GM11168 (cell line): ENCODE results near the gene COL20A1.

Experiments used
- in situ Hi-C: fragments of 300-500 bp; cut with MboI; formaldehyde crosslinking; loops from one replicate; pipeline ENCODE4 v1.12.0; 2022; ENCODE audit warnings: low sequenced_read_pairs; ENCODE audit not compliant: unreplicated experiment

Gene COL20A1

DNA sequence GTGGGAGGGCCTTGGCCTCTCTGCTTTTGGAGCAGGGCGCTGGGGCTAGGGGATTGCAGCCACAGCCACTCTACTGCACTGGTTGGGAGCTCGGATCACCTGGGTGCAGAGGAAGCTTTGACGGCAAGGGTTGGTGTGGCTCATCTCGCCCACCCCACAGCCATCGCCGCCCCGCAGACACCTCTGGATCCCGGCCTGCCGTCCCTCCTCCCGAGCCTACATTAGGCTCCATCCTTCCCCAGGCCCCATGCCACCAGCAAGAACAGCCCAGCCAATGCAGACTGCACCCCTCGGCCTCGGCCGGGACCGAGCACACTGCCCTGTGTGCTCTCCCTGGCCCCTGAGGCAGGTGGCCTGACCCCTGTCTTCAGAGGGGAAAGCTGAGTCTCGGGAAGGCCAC is 32.5 kb upstream of the COL20A1 start:
- in situ Hi-C loops: no loop called here

DNA sequence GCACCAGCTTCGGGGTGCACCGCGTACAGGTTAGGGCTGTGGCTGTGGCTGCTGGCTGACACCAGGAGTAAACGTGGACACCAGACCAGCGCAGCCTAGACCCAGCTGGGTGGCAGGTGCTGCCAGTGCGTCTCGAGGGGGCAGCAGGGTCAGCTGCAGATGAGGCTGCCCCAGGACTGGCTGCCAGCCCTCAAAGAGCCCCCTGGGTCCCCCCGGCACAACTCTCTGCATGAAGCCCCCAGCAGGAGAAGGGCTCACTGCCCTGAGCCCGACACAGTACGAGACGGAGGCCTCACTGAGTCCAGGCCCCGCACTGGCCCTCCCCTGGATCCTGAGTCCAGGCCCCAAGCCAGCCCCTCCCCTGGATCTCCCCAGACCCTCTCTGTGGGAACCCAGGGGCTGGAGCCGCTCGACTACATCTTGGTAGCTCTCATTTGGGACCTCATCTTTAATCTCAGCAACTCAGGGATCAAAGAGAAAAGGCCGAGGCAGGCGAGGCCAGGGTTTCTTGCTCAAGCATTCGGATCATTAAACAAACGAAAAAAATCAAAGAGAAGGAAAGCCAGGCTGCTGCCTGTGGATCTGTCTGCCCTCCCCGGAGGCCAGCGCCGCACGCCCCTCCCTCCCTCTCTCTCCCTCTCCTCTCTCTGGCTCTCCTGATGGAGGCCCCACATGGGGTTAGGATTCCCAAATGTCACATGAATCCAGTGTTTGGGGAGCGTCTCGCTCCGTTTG is 31.8 kb upstream of the COL20A1 start:
- in situ Hi-C loops: no loop called here

DNA sequence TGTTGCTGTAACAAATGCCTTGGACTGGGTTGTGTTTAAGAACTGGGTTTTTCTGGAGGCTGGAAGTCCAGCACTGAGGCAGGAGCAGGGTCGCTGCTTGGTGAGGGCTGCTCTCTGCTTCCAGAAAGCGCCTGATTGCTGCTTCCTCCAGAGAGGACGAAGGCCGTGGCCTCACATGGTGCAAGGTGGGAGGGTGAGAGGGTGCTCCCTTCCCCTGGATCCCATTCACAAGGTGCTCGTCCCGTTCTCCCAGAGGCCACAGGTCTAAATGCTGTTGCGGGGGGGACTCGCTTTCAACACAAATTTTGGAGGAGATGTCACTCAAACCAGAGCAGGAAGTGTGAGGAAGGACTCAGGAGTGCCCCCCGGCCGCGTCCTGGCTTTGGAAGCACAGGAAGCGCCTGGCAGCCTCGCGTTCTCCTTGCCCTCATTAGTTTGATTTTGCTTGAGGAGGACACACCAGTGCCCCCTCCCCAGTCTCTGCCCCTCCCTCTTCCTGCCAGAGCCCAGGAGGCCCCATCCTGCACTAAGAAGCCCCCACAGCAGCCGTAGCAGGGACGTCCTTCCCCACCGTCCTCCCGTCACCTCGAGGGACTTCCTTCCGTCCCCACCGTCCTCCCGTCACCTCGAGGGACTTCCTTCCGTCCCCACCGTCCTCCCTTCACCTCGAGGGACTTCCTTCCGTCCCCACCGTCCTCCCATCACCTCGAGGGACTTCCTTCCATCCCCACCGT is 31.0 kb upstream of the COL20A1 start:
- in situ Hi-C loops: no loop called here

DNA sequence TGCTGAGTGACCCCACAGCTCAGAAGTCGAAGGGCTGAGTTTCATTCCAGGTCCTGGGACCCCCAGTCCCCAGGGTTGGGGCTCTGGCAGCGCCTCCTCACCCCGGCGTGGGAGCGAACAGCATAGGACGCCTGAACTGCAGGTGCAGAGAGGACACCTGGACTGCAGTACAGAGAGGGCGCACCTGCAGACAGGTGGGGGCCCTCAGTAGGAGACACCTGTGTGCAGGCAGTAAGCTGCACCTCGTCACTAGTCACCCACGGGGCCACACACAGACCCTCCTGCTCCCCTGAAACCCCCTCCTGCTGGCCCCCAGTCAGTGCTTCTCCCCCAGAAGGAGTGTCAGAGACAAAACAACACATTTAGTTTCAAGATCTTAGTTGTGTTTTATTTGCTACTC is 30.1 kb upstream of the COL20A1 start:
- in situ Hi-C loops: no loop called here

DNA sequence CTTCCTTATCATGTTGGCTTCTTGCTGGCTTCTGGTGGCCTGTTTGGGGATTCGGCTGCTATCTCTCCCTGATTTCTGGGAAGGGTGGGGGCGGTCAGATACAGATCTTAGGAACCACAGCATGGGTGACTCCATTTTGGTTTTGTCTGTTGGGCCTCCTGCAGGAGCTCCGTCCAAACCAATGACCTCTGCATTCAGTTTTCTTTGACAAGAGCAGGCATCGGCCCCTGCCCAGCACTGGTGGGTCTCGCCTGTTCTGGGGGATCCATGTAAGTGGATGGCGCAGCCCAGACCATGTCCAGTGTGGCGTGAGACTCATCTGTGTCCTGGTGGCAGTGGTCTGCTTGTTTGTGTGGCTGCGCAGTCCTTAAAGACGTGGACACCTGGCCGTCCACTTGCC is 29.0 kb upstream of the COL20A1 start:
- in situ Hi-C loops: no loop called here

DNA sequence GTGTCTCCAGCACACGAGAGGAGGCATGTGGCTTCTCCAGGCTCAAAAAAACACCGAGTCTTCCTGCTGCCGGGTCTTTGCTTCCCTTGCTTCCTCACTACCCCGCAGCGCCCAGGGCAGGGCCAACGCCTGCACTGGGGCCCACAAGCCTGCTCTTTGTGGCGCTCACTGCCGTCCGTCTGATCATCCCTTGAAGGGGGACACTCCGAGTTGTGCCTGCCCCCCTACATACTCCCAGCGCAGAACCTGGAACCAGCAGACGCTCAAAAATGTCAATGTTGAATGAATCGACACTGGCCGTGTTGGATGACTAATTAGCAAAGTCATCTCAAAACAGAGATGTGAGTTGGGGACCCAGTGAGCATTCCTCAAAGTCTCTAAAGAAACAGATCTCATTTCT is 28.5 kb upstream of the COL20A1 start:
- in situ Hi-C loops: no loop called here

DNA sequence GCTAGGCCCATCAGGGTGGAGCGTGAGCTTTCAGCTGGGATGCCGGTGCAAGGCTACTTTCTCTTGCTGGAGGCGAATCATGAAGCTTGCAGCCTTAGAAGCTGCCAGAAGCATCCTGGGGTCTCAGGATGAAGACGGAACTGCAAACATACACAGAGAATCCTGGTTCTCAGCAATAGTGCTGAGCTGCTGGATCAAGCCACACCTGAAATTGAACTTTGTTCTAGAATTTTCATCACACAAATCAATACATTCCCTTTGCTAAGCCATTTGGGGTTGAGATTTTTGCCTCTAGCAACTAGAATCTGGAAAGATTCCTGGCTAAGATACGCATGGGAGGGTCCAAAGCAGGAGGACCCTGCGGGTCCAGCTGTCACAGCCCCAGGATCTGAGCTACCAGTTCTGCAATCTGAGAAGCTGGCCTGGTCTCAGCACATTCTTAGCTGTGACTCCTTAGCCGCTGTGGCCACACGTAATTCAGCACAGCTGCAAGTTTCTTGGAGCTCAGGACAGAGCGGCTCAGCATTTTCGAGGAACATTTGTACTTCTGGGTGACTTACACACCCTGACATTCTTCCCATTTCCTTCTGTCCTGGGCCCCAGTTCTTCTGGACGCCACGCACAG is 27.0 kb upstream of the COL20A1 start:
- in situ Hi-C loops: no loop called here

DNA sequence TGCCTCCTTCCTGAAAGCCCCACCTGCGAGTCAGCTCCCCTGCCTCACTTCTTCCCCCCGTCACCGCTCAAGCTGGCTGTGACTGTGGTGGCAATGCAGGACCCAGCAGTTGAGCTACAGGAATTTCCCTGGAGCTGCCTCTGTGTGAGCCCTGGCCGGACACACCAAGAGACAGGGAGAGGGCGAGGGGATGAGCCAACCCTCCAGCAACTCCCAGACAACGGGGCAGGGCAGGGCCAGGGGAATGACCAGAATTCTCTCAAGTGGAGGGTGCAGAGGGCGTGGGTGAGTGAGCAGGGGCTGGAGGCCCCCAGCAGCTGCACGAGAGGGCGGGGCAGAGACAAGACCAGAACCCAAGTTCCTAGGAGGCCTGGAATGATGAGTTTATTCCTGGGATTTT is 25.3 kb upstream of the COL20A1 start:
- in situ Hi-C loops: no loop called here

DNA sequence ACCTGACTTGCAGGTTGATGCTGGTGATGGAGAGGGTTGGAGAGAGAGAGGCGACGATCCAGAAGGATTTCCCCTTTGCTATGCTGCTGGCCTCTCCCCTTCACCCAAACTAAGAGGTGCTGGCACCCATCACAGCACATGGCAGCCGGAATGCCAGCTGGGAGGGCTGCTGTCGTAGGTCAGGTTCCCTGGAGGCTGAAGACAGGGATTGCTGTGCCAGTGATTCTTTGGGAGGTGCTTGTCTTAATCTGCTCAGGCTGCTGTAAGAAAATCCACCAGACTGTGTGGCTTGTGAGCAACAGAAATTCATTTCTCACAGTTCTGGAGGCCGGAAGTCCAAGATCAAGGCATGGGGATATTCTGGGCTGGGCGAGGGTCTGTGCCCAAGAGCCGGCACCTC is 24.7 kb upstream of the COL20A1 start:
- in situ Hi-C loops: no loop called here

DNA sequence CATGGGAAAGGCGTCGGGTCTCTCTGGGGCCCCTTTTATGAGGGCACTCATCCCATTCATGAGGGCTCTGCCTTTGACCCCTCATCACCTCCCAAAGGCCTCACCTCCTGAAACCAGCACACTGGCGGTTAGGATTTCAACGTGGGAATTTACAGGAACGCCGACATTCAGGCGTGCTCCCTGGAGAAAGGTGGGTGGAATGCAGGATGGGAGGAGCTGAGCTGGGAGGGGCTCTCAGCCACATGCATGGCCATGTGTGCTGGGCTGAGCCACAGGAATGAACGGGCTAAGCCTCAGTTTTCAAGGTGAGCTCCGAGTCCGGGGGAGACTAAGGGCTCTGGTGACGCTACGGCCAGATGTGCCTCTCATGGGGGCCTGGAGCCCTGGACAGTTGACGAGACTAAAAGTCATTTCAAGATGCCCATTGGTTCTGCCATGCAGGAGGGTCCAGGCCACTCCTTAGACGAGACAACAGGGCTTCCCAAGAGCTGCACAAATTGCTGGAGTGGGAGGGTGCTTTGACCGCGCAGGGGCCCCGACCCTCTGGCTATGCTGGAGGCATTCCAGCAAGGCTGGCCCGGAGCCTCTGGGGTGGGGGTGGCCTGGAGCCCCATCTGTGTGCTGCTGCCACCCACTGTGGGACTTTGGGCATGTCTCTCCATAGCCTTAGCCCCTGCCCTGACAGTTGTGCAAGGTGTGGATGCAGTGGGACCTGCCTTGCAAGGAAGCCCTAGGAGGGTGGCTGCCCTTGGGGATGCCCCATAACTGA is 24.1 kb upstream of the COL20A1 start:
- in situ Hi-C loops: no loop called here

DNA sequence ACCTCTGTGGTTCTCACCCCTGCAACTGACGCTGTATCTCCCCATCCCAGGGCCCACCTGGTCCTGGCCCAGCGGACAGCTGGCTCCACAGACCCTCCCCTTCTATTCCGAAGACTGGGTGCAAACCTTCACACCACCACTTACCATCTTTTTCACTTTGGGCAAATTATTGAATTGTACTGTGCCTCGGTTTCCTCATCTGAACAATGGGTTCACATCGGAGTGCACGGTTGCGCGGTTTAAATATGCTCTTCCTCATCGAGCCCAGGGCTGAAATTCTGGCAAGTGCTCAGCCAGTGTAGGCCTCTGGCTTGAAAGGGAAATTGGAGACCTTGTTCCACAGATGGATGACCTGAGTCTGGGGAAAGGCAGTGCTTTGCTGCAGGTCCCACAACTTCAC is 23.3 kb upstream of the COL20A1 start:
- in situ Hi-C loops: no loop called here

DNA sequence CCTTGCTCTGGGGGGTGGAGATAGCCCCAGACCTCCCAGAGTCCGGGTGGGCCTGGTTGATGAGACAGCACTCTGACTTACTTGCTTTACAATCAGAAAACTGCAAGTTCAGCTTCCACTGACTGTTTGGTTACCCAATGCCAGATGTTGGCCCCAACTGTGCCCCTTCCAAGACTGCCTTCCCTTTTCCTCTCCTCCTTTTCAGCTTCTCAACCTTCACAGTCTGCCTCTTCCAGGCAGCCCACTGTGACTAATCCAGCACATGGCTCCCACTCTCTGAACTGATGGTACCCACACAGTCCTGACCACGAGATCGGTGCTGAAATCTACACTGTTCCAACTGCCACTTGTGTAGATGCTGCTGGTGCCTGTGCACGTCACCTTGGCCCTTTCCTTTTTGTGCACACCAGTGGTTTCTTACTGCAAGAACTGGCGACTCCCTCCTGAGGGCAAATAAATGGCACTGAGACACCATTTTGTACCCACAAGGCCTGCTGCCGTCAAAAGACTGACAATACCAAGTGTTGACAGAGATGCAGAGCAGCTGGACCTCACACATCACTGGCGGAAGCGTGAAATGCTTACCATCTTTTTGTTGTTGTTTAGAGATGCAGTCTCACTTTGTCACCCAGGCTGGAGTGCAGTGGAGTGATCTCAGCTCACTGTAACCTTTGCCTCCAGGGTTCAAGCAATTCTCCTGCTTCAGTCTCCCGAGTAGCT is 22.2 kb upstream of the COL20A1 start:
- in situ Hi-C loops: no loop called here

DNA sequence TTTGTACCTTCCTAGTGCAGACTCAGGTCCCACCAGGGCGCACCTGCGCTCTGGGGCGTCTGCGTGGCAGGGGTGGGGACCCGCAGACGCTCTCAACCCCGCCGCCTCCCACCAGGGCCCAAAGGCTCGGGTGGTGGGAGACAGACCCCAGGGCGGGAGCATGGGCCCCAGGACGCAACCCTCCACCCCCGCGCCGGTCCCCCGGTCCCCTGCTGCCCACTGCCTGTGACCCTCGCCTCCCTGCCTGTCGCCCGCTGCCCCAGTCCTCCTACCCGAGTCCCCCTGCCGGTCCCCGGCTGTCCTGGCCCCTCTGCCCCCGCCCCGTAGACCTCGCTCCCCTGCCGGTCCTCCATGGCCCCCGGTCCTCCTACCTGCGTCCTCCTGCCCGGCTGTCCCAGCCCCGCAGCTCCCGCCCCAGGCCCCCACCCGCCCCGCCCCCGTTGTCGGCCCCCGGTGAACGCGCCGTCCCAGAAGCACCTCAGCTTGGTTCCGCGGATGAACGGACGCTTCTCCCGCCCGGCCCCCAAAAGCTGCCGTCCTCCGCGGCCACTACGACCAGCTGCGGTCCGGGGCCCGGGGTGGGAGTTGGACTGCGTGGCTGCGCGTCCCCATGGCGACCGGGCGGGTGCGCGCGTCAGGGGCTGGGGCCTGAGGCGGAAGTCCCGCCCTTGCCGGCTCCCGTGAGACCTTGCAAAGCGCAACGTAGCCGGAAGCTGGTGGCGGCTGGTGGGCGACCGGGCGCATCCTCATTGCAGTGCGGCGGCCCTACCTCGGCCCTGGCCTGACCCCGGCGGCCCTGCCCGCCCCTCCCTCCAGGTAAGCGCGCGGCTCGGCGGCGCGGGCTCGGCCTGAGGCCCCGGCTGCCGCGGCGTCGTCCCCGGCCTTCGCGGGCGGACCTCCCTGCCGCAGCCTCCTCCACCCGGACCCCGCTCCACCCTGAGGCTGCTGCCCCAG is 20.6 kb upstream of the COL20A1 start, which contains the start of gene ARFGAP1:
Gene ARFGAP1, plus strand, starts transcription at position 709 of the 954 bp plus-strand sequence. CDS start 2,768 bp downstream, outside the sequence.
- in situ Hi-C loops: no loop called here

DNA sequence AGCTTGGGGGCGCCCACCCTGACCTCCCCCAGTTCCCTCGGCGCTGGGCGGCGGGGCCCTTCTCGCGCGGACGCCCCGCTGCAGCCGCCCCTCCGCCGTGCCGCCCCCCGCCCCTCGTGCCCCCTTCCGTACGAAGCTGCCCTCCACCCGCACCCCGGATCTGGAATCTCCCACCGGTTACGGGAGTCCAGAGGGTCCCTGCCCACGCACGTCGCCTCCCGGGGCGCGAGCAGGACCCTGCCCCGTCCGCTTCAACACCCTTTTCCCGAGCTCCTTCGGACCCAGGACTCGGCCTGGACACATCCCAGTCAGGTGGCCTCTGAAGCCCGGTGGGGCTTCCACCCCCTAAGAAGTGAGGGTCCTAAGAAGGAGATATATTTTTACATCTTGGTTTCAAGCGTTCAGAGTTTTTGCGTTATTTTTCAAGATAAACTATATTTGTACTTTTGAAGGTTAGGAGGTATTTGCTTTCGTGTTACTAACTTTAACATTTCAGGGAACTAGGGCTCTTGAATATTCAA is 19.9 kb upstream of the COL20A1 start:
- in situ Hi-C loops: no loop called here

DNA sequence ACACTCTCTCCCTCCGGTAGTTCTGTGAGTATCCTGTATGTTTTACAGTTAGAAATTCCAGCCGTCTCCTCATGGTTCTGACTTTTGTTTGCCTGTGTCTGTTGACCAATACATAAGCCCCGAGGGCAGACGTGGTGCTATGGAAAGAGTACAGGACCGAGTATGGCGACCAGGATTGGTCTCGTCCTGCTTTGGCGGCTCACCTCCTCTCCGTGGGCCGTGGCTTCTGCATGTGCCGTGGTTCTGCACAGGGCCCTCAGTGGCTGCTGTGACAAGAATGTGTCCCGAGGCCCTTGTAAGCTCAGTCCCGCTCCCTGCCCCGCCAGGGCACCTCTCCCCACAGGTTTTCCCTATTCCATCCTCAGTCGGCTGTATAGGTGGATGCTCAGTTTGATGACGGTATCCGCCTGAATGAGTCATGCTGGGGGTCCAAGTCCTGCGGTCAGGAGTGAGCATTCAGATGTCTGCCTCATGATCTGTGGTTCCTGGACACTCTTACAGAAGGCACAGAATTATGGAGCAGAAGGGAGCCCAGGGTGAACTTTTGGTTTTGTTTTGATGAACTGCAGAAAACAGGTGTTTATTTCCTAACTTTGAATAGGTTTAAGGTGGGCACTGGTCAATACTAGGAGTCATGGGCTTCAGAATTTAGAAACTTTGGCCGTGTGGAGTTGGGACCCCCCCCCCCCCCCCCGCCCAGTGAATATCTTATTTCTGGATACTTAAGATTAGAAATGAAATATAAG is 19.2 kb upstream of the COL20A1 start:
- in situ Hi-C loops: no loop called here

DNA sequence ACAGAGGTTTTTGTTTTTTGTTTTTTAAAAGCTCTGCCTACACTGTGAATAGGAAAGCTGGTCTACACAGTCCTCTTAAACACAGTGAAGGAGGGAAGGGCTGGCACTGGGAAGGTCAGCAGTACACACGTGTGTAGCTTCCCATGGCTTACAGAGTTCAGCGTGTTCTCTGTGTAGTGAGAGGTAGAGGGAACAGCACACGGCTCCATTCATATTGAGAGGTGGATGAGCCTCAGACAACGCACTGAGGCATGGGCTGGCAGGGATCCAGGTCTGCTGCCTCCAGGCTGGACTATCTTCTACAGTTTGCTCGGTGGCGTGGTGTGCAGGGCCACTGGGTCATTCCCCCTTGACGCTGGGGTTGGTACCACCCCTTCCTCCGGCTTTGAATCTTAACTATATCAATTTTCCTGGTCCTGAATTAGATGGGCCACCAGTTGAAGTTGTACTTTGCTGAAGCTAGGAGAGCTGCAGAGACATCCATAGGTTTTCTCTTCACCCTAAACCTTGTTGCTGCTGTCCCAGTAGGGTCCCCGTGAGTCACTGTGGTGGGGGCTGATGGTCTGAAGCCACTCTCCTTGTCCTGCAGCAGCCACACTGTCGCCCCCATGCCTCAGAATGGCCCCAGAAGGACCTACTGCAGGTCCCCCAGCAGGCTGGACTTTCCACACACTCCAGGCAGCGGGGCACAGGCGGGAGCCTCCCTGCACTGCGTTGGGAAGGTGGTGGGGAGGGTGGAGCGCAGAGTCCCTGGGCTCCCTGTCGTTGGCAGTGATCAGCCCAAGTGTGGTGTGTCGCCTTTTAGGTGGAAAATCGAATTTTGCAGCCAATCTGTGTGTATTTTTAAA is 18.4 kb upstream of the COL20A1 start:
- in situ Hi-C loops: no loop called here

DNA sequence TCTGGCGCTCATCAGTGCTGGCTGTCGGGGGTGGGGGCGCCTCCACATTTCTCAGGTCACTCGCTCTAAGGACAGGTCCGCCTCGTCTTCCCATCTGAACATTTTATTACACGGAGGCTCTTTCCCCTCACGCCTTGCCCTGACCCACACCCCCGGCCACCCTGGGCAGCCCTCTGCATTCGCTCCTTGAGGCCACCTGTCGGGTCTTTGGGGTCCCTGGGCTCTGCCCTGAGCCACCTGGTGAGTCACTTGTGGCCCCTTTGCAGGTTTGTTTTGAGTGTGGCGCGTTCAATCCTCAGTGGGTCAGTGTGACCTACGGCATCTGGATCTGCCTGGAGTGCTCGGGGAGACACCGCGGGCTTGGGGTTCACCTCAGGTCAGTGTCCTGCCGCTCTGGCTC is 17.2 kb upstream of the COL20A1 start:
- in situ Hi-C loops: no loop called here
